Stimulated activated CD4-positive, alpha-beta T cell treated with anti-CD3 and anti-CD28 coated beads, Interleukin-1b, Interleukin-23, amount 100 ng/mL, for 24 hours (primary cell): ENCODE measurements around the gene SMYD3.

Experiments
- DNase-seq, 4 experiments: peaks; one replicate each; pipeline ENCODE4 v3.0.0-alpha.2; 2020; ENCODE audit warnings: low read depth in 4 of 4, low spot score in 1 of 4

SMYD3 gene

DNA sequence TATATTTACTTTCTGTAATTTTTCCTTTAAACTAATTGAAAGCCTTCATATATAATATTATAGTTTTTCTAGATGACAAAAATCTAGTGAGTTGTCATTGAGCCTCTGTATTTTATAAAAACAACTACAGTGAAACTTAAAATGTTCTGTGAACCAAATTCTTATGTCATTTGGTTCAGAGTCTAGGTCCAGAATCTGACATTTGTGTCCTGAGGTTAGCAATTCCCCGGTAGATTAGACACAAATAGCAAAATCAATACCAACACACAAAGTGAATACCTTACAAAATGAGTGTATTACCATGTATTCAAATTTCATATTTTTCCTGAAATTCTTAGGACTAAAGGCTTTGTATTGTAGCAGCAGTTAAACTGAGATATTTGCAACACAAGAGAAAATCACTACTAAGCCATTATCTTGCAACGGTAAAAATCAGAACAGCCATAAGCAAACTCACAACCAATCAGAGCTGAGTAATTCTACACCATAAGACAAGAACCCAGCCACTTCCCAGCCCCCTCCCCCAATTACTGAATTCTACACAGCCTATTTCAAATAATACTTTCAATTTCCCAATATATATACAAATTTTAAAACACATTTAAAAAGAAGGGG, 573.5 kb downstream of the SMYD3 start:
- no peak for DNase-seq

DNA sequence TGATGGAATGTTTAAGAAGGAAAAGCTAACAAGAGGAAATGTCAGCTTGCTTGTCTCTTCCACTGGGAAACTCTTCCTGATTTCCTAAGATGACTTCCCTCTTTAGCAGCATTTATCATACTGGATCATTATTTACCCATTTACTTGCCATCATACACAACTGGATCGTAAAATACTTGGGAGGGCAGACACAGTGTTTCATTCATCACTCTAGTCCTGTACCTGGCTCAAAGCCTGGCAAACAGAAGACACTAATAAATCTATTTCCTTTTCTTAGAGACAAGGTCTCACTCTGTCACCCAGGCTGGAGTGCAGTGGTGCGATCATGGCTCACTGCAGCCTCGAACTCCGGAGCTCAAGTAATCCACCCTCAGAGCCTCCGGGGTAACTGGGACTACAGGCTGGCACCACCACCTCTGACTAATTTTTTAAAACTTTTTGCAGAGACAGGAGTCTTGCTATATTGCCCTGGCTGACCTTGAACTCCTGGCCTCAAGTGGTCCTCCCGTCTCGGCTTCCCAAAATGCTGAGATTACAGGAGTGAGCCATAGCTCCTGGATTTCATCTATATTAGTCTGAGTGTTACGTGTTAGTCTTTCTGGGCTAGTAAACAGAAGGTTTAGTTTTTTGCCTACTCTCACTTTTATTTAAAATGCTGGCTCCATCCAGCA, 574.6 kb downstream of the SMYD3 start:
- DNase-seq: no peak

DNA sequence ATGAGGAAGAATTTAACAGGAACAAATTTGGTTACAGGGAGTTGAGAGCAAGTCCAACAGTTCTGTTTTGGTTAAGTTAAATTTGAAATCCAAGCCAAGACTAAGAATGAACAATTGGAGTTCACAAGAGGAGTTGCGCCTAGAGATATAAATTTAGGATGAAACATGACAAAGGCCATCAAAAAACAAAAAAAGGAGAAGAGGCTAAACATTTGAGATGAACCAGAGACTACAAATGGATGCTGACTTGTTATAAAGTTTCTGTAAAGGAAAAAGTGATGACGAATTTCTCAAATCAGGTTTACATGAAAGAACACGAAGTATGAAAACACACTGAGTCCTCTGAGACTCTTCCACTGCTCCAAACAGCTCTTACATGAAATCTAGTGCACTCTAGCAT, 575.6 kb downstream of the SMYD3 start:
- DNase-seq: no peak

DNA sequence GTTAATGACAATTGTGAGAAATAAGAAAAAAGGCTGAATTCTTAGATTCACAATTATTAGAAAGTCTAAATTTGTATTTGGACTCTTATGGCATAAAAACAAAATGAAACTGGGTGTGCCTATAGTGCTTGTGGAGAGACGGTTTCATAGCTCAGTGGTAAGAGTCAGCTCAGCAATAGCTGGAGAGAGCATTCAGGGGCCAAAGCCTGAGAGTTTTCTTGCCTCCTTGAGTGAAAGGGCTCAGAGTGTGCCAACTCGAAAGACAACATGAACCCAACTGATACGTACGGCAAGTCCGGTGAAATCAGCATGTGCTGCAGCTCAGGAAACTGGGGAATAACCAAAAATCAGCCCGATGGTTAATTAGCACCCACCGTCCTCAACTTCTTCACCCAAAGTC, 577.9 kb downstream of the SMYD3 start:
- no peak for DNase-seq

DNA sequence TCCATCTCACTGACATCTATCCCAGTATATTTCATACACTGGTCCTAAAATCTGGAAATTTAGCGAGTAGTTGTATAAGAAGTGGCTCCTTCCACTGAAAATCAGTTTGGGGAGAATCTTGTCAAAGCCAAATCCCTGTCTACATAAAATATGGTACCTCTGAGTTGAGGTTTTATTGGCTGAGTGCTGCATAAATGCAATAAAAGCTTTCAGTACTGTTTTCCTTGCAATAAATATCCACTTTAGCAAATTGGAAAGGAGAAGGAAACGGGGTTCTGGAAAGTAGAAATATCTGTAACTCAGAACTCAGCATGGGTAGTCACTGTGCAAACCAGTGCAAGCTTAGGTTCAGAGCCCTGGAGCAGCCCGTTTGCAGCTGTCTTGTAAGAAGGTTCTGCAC, 580.2 kb downstream of the SMYD3 start:
- DNase-seq: no peak

DNA sequence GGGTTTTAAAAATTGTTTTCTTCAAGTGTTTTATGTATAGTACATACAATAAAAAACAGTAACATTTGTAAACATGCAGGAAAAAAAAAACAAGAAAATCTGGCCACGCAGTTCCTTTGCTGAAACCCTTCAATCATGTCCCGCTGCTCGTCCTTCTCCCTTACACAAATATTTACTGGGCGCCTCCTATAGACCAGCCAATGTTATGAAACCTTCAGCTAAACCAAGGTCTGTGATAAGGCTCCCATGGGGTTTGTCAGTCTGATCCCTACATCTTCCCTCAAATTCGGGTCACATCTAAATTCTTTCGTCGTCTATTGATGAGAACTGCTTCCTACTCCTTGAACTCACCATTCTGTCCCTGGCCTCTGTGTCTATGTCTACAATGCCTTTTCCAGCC, 583.9 kb downstream of the SMYD3 start:
- no peak for DNase-seq

DNA sequence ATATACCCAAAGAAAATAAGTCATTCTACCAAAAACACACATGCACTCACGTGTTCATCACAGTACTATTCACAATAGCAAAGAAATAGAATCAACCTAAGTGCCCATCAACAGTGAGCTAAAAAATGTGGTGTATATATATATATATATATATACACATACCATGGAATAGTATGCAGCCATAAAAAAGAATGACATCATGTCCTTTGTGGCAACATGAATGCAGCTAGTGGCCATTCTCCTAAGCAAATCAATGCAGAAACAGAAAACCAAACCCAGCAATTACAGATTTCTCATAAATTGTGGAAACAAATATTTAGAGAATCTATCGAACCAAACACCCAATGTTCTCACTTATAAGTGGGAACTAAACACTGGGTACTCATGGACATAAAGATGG, 585.7 kb downstream of the SMYD3 start:
- DNase-seq: no peak

DNA sequence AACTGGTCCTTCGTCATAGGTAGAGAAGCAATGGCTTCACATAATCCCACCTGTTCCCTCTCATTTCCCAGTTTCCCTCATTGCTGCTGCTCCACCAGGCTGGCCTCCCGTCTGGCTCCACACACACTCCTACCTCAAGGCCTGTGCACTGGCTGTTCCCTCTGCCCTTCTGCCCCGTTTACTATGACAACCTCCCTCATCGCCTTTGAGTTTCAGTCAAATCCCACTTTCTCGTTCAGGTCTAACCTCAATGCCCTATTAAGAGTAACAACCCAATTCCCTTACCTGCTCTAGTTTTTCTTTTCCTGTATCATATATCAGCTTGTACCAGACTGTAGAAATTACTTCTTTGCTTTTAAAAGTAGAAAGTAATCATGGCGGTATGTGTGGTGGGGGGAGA, 589.7 kb downstream of the SMYD3 start:
- DNase-seq: no peak

DNA sequence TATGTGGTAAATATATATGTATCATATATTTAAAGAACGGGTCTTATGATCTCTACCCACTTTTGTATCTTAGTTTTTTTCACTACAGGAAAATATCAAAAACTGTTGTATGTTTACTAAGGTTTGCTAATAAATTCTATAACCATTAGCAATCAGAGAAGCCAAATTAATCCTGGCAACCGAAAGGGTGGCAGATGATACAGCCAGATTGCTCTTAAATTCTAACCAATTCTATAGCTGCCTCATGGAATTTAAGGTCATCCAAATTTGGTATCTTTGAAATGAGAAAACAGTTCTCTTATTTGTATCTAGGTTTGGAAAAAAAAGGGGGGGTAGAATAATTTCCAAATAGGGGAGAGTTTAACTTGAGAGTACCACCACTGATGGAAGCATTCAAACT, 591.2 kb downstream of the SMYD3 start:
- DNase-seq: no peak

DNA sequence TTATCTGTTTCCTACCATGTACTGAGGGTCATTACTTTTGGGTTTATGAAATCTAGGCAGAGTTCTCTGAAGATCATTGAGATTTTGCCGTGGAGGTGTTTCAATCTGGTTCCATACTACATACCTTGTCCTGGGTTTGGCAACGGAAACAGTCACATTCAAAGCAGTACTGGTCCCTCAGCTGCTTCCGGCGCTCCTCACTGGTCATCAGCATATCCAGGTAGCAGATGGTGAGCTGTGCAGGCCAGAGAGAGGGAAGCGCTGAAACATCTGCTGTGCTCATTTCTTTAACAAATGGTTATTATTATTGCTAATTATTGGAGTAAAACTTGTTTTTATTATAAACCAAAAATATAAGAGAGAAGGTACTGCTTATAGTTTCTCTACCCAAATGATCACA, 591.7 kb downstream of the SMYD3 start:
- DNase-seq: no peak

DNA sequence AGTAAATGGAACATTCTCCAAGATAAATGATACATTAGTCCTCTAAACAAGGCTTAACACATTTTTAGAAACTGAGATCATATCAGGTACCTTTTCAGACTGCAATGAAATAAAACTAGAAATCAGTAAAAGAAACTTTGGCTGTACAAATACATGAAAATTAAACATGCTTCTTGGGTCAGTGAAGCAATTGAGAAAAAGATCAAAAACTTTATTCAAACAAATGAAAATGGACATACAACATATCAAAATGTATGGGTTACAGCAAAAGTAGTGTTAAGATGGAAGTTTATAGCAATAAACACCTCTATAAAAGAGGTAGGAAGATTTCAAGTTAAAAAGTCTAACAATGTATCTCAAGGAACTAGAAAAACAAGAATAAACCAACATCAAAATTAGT, 598.5 kb downstream of the SMYD3 start:
- no peak for DNase-seq

DNA sequence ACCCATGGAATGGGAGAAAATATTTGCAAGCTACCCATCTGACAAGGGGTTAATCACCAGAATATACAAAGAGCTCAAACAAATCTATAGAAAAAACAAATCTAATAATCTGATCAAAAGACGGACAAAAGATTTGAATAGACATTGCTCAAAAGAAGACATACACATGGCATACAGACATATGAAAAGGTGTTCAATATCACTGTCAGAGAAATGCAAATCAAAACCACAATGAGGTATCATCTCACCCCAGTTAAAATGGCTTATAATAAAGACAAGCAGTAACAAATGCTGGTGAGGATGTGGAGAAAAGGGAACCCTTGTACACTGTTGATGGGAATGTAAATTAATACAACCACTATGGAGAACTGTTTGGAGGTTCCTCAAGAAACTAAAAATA, 600.9 kb downstream of the SMYD3 start:
- no peak for DNase-seq

DNA sequence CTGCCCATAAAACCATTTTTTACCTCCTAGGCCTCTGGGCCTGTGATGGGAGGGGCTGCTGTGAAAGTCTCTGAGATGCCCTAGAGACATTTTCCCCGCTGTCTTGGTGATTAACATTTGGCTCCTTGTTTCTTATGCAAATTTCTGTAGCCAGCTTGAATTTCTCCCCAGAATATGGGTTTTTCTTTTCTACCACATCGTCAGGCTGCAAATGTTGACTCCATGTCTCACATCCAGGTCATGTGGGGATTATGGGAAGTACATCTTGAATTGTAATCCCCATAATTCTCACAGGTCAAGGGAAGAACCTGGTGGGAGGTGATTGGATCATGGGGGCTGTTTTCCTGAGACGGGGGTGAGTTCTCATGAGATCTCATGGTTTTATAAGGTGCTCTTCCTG, 603.2 kb downstream of the SMYD3 start:
- DNase-seq: no peak

DNA sequence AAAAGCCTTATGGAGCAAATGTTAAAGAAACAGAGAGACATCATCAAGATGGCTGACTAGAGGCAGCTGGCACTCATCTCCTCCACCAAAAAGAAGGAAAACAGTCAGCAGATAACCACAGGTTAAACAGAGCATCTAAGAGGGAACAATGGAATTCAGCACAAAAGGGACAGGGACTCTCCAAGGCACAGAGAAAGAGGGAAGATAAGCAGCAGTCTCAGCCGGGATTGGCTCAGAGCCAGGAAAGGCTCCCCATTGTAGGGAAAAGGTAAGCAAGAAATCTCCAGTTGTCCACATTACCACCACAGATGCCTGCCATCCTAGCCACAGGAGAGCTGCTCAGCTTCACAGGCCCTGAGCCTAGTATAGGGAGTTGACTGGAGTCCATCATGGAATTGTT, 605.5 kb downstream of the SMYD3 start:
- no peak for DNase-seq

DNA sequence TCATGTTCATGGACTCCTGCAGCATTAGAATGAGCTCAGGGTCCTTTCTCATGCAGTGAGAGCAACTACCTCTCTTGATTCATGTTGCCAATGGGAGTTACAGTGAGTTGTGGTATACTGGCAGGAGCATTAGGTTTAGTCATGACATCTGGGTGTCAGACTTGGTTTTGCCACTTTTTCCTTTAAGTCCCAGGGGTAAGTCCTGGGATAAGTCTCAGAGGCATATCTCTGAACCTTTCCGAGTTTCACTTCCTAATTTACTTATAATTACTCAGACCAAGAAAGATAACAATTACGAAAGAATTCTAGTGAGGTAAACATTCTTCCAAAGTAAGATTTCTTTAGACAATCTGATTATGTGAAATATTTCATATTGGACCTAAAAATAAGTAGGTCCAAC, 606.0 kb downstream of the SMYD3 start:
- no peak for DNase-seq

DNA sequence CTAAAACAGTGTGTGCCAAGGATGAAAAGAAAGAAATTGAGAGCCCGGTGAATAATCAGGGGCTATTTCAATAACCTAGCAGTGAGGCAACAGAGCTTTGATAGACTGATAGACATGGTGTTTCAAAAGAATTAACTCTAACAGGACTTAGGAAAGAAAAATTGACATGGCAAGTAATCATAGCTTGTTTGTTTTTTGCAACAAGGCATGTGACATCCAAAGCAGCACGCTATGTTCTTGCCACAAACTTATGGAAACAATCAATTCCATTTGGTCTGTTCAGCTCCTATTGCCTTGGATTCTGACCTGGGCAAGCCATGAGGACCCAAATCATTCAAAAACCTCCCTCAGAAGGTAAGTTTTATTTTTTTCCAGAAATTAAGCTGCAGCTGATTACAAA, 608.5 kb downstream of the SMYD3 start:
- no peak for DNase-seq

DNA sequence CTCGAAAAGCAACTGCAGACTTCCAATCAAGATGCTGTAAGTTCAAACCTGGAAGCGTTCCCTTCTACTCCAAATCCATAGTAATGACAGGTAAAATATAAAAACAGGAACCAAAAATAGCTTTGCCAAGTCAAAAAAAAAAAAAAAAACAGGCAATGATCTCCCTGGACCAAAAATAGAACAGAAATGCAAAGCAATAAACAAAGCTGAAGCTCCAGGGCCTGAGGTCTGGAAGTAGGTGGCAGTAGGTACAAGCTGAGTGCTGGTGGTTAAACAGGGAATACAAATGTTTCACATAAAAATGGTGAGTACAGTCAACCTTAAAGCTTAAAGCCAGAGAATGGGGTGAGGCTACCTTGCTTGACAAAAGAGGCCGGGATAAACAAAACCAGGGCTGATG, 610.8 kb downstream of the SMYD3 start:
- DNase-seq: no peak

DNA sequence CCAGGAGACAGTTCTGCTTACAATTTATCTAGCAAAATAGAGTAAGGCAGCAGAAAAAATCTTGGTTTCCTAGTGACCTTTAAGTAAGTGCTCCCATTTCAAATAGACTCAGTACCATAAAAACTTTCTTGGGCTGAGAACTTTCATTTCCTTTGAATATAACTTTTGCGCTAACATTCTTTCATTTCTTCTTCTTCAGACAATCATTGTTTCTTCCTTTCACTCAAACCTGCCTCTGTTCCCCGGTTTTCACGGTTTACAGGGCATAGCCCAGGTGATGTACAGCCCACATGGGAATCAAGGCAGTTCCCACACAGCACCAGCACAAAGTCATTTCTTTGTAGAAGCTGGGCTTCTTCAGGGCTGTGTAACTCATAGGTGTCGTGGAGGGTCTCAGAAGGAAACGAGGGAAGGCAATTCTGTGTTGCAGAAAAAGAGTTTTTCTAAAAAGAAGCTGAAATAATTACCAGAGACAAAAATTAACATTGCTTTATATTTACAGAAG, 611.6 kb downstream of the SMYD3 start:
- no peak for DNase-seq

DNA sequence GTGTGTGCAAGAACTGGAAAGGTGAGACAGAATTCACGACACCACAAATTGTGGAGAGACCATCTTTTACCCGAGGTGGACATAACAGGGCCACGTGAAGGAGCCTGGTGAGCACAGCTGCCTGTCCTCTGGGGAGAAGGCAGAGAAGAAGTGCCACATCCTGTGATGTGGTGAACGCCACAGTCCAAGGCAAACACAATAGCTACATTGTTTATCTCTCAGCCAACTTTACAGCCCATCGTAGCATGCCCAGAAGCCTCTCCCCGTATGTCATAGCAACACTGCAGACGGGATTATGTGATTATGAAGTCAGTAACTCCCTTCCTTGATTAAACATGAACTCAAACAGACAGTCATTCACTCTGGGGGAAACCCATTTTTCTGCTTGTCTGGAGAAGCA, 612.2 kb downstream of the SMYD3 start:
- no peak for DNase-seq

DNA sequence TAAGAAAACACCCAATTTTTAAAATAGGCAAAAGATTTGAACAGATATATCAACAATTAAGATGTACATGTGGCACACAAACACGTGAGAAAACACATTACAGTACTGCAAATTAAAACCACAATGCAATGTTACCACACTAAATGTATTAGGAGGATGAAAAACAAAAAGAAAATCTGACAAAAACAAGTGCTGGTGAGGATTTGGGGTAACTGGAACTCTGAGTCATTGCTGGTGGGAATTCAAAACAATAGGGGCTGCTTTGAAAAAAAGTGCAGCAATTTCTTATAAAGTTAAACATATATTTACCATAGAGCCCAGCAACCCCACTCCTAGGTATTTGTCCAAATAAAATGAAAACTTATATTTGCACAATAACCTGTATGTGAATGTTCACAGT, 614.1 kb downstream of the SMYD3 start:
- DNase-seq: no peak

DNA sequence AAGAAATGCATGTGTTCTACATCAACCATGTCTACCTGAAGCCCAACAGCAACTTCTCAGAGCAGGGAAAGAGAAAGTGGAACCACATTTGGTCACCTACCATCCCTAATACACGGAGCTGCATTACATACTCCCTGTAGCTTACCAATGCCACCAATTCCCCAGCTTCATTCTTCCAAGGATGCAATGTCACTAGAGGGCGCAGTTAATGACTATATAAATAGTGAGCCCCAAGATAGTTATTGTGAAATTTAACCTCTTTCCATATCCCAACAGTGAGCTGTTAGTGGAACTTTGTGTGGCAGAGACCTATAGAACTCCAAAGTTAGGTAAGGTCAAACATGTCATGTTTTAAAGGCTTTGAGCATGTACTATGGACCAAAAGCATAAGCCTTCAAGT, 618.3 kb downstream of the SMYD3 start:
- no peak for DNase-seq

DNA sequence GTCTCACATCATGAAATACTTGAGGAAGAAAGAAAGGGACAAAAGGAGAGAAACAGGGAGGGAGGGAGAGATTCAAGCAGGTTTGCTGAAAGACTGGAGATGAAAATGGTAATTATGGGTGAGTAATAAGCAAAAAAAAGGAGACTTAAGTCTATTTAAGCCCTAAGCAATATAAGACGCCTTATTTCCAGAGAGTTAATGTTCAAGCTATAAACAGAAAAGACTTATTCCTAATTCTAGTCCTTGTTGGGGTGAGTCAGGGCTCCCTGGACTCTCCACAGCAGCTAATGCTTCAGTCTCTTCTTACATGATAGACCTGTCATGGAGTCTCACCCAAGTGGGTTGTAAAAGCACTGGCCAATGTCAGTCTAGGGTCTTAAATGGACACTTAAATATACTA, 619.2 kb downstream of the SMYD3 start:
- DNase-seq: no peak

DNA sequence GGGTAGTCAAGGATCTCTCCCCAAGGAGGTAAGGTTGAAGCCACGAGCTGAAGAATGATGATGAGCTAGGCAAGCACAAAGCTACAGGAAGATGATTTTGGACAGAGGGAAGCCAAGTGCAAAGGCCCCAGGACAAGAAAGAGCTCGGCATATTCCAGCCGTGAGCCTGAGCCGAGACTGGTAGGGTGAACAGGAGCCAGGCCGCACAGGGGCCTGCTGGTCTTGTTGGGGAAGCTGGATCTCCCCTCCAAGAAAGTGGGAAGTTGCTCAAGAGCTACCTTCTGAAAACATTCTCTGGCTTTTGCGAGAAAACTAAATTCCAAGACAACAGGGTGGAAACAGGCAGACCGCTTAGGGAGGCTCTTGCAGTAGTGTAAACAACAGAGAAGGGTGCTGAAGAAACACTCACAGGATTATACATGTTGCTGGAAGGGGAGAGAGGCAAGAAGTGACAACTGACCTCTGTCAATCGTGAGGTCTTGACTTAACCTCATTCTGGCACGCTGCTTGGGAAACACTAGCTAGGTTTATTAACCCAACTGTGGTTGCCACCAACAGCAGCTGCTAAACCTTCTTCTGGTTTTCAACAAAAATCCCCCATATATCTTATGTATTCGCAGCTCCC, 625.2 kb downstream of the SMYD3 start:
- DNase-seq: no peak
